OCI-LY7 (cell line): ENCODE results near the gene KLK15. TPM values are rescaled to one million over a fixed set of nuclear protein-coding genes. Genes with fewer than 3 reads are reported as not detected.

Experiments
- BruUV-seq: library from RNA; stranded (reverse); fragments of 400-500 nt; replicated peaks from 2 replicates; lab custom pipeline; 2021; lab: Mats Ljungman, UMichigan
- CTCF ChIA-PET: fragments of 300-600 bp; sonication (Branson Sonifier 250); formaldehyde crosslinking; loops from one replicate; lab custom pipeline; 2022; ENCODE audit warnings: antibody characterized with exemption; ENCODE audit not compliant: unreplicated experiment; lab: Charles Lee
- POLR2A ChIA-PET: fragments of 300-600 bp; sonication (Branson Sonifier 250); formaldehyde crosslinking; loops from one replicate; lab custom pipeline; 2022; ENCODE audit warnings: antibody characterized with exemption; lab: Charles Lee
- DNase-seq: peaks from one replicate; pipeline ENCODE4 v3.0.0-alpha.2; 2015; ENCODE audit warnings: low spot score
- H2AFZ ChIP-seq: fragments of 200-600 bp; sonication (generic), shearing (Covaris generic); 2 replicates; pipeline ENCODE4 v1.6.1; 2014; ENCODE audit warnings: mild to moderate bottlenecking, antibody characterized with exemption, low read length, moderate library complexity
- H3K27ac ChIP-seq: fragments of 200-600 bp; sonication (generic); 2 replicates; pipeline ENCODE4 v1.5.1; 2014; ENCODE audit warnings: mixed run types, low read depth, mild to moderate bottlenecking, moderate library complexity, low read length, inconsistent platforms; ENCODE audit not compliant: poor library complexity, severe bottlenecking
- H3K36me3 ChIP-seq: fragments of 200-600 bp; sonication (generic); 2 replicates; pipeline ENCODE4 v1.6.1; 2014; ENCODE audit warnings: mild to moderate bottlenecking, antibody characterized with exemption, low read length, moderate library complexity, mixed read lengths; ENCODE audit not compliant: insufficient read depth
- H3K4me1 ChIP-seq: fragments of 200-600 bp; sonication (generic); 2 replicates; pipeline ENCODE4 v1.5.1; 2014; ENCODE audit warnings: mild to moderate bottlenecking, low read length; ENCODE audit not compliant: insufficient read depth, poor library complexity, severe bottlenecking
- H3K4me2 ChIP-seq: fragments of 200-600 bp; sonication (generic); 2 replicates; pipeline ENCODE4 v1.6.1; 2014; ENCODE audit warnings: mild to moderate bottlenecking, low read length
- H3K4me3 ChIP-seq: fragments of 200-600 bp; sonication (generic); 2 replicates; pipeline ENCODE4 v1.5.1; 2014; ENCODE audit warnings: mild to moderate bottlenecking, low read depth, low read length; ENCODE audit not compliant: poor library complexity, severe bottlenecking
- H3K79me2 ChIP-seq: fragments of 200-600 bp; sonication (generic); 2 replicates; pipeline ENCODE4 v1.6.1; 2016; ENCODE audit warnings: low read depth, mild to moderate bottlenecking, low read length, moderate library complexity, mixed read lengths; ENCODE audit not compliant: insufficient read depth
- H3K9me2 ChIP-seq: fragments of 200-600 bp; sonication (generic); 2 replicates; pipeline ENCODE4 v1.6.1; 2016; ENCODE audit warnings: mild to moderate bottlenecking, low read length, mixed read lengths; ENCODE audit not compliant: insufficient read depth
- H3K9me3 ChIP-seq: fragments of 200-600 bp; sonication (generic); 2 replicates; pipeline ENCODE4 v1.6.1; 2014; ENCODE audit warnings: mild to moderate bottlenecking, mixed run types, low read length, mixed read lengths
- H4K20me1 ChIP-seq: fragments of 200-600 bp; sonication (generic); 2 replicates; pipeline ENCODE4 v1.6.1; 2014; ENCODE audit warnings: mild to moderate bottlenecking, antibody characterized with exemption, low read length, moderate library complexity, mixed read lengths; ENCODE audit not compliant: insufficient read depth
- EZH2phosphoT487 ChIP-seq: fragments of 200-600 bp; sonication (generic); IDR thresholded peaks from 2 replicates; pipeline ENCODE4 v1.6.1; 2018; ENCODE audit warnings: low read depth, borderline replicate concordance, mild to moderate bottlenecking, mixed run types, antibody characterized with exemption, low read length, moderate library complexity, mixed read lengths
- intact Hi-C: fragments of 100-400 bp; cut with micrococcal nuclease; formaldehyde crosslinking; loops from one replicate; pipeline ENCODE4 v1.10.0; 2022; ENCODE audit not compliant: unreplicated experiment
- total RNA-seq, 2 experiments: library from RNA; depleted of rRNA in 1 of 2; stranded (reverse); fragments of >200 nt in 1 of 2; shearing (Covaris generic) in 1 of 2; gene quantifications; 2 replicates each; pipeline ENCODE4 v1.2.3, GENCODE V29; 2014 to 2022
- TF ChIP-seq, protein P1 (sequence below): fragments of 200-600 bp; sonication (generic); conservative IDR thresholded peaks from 2 replicates; pipeline ENCODE4 v1.5.1; 2014; ENCODE audit warnings: mild to moderate bottlenecking, antibody characterized with exemption, low read length, moderate library complexity, mixed read lengths

Gene KLK15
- total RNA-seq, 2 experiments from 2014 or later: not detected

DNA sequence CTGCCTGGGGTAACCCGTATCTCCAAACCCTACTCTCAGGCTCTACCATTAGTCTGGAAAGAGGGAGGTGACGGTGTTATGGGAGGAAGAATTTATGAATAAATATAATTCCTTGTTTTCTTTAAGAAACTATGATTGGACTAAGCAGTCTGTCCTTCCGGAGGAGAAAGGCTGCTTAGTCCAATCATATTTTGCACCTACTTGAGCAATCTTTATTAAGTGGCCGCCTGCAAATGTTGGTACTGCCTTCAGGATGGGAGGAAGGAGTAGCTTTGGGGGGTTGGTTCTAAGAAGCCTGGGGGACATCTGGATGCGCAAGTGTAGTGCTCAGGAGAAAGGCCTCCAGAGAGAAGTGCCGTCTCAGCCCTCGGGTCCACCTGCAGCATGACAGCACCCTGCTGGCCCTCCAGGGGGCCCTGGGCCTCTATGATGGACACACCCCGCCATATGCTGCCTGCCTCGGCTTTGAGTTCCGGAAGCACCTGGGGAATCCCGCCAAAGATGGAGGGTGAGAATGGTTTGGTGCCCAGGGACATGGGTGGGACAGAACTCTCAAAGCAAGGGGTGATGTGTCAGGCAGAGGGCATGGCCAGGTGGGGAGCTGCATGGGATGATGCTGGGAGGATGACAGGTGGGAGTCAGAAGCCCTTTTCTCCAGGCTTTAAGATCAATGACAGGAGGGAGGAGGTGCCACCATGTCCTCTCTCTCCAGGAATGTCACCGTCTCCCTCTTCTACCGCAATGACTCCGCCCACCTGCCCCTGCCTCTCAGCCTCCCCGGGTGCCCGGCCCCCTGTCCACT is 39.1 kb downstream of the KLK15 start:
- CTCF ChIA-PET: no interaction called here
- no peak for TF ChIP-seq EZH2phosphoT487
- TF ChIP-seq, protein P1, sequence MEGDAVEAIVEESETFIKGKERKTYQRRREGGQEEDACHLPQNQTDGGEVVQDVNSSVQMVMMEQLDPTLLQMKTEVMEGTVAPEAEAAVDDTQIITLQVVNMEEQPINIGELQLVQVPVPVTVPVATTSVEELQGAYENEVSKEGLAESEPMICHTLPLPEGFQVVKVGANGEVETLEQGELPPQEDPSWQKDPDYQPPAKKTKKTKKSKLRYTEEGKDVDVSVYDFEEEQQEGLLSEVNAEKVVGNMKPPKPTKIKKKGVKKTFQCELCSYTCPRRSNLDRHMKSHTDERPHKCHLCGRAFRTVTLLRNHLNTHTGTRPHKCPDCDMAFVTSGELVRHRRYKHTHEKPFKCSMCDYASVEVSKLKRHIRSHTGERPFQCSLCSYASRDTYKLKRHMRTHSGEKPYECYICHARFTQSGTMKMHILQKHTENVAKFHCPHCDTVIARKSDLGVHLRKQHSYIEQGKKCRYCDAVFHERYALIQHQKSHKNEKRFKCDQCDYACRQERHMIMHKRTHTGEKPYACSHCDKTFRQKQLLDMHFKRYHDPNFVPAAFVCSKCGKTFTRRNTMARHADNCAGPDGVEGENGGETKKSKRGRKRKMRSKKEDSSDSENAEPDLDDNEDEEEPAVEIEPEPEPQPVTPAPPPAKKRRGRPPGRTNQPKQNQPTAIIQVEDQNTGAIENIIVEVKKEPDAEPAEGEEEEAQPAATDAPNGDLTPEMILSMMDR: peak; percentile 2; the same call in 1 of the 2 replicates
- H3K36me3 ChIP-seq: peaks cover 43% of the 10 kb centered on the region
- POLR2A ChIA-PET: no interaction called here
- H3K4me3 ChIP-seq: no peak overlapping the region
- peak overlapping the region; percentile 18 for H3K27ac ChIP-seq
- no peaks in the 10 kb centered on the region for H3K9me3 ChIP-seq
- H4K20me1 ChIP-seq: peaks cover 16% of the 10 kb centered on the region; the same call in 1 of the 2 replicates
- BruUV-seq: no TSS peak
- no peaks in the 10 kb centered on the region for H3K9me2 ChIP-seq
- H3K79me2 ChIP-seq: no peaks in the 10 kb centered on the region
- H3K4me2 ChIP-seq: no peak overlapping the region
- H2AFZ ChIP-seq: no peak overlapping the region
- intact Hi-C loops: no loop called here
- peaks cover 8% of the 10 kb centered on the region for H3K4me1 ChIP-seq
- peak; percentile 62 for DNase-seq

GRCh38 chr19:50793558-50794065 is 39.8 kb downstream of the KLK15 start:
- no peak for DNase-seq
- TSS peak; percentile 20 for BruUV-seq

More at GRCh38 chr19:50793558-50794065, 39.8 kb downstream of the KLK15 start:
- Histone ChIP-seq H3K4me3 (no peak overlapping the region), H3K4me2 (no peak overlapping the region), H3K27ac (no peak overlapping the region), H3K4me1 (peaks cover 8% of the 10 kb centered on the region), H3K9me3 (no peaks in the 10 kb centered on the region), H3K36me3 (peaks cover 37% of the 10 kb centered on the region), H4K20me1 (peaks cover 12% of the 10 kb centered on the region; the same call in 1 of the 2 replicates), H3K9me2 (no peaks in the 10 kb centered on the region), H2AFZ (no peak overlapping the region), H3K79me2 (no peaks in the 10 kb centered on the region)
- no peak for TF ChIP-seq EZH2phosphoT487
- TF ChIP-seq, protein P1: no peak
- CTCF ChIA-PET: no interaction called here
- intact Hi-C loops: no loop called here
- POLR2A ChIA-PET: no interaction called here
